Neural crest cell (in vitro differentiated cells): ENCODE data around the gene TUBB4A. TPM values are rescaled to one million over a fixed set of nuclear protein-coding genes. Genes with fewer than 3 reads are reported as not detected.

Source experiments
- DNase-seq: peaks from one replicate; pipeline ENCODE4 v3.0.0; 2021; ENCODE audit warnings: low read depth, mixed read lengths, low spot score
- H3K27ac Mint-ChIP-seq: one replicate; pipeline ENCODE4 v1.8.0; 2021; ENCODE audit warnings: mild to moderate bottlenecking, mixed read lengths; ENCODE audit not compliant: unreplicated experiment
- H3K27me3 Mint-ChIP-seq: 2 replicates; pipeline ENCODE4 v1.8.0; 2021; ENCODE audit warnings: low read depth, mild to moderate bottlenecking, mixed read lengths
- H3K36me3 Mint-ChIP-seq: 2 replicates; pipeline ENCODE4 v1.8.0; 2021; ENCODE audit warnings: low read depth, mild to moderate bottlenecking, mixed read lengths
- H3K4me1 Mint-ChIP-seq: 2 replicates; pipeline ENCODE4 v1.8.0; 2021; ENCODE audit warnings: mixed read lengths
- H3K4me3 Mint-ChIP-seq: one replicate; pipeline ENCODE4 v1.8.0; 2021; ENCODE audit warnings: mild to moderate bottlenecking, mixed read lengths
- H3K9me3 Mint-ChIP-seq: 2 replicates; pipeline ENCODE4 v1.8.0; 2021; ENCODE audit warnings: mixed read lengths
- total RNA-seq: library from RNA; stranded (reverse); gene quantifications from 2 replicates; pipeline ENCODE4 v1.2.1, GENCODE V29; 2021
- TF ChIP-seq, protein P1 (sequence below): fragments of 200-600 bp; sonication (generic); conservative IDR thresholded peaks from 2 replicates; pipeline ENCODE4 v1.5.0; 2021; ENCODE audit warnings: antibody characterized with exemption, mild to moderate bottlenecking

The TUBB4A gene
- total RNA-seq, 1 donor from 2014 or later, result 39.9 TPM

DNA sequence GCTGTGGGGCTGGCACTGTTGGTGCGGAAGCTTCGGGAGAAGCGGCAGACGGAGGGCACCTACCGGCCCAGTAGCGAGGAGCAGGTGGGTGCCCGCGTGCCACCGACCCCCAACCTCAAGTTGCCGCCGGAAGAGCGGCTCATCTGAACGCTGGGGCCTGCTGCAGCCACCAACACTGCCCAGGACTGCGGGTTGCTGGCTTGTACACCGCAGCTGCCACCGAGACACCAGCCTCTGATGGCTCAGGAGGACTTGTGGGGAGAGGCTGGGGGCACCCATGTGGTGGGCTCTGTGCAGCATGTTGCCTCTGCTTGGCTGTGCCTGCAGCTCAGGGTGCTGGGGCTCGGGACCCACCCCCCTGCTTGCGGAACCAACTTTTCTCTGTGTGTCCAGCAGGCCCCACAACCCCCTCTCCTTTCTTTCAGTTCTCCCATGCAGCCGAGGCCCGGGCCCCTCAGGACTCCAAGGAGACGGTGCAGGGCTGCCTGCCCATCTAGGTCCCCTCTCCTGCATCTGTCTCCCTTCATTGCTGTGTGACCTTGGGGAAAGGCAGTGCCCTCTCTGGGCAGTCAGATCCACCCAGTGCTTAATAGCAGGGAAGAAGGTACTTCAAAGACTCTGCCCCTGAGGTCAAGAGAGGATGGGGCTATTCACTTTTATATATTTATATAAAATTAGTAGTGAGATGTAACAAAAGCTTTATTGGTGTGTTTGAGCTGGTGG is 35.4 kb downstream of the TUBB4A start:
- Mint-ChIP-seq H3K36me3 (no peaks in the 10 kb centered on the region), H3K27me3 (peaks cover 83% of the 10 kb centered on the region), H3K27ac (no peak overlapping the region), H3K4me3 (no peak overlapping the region), H3K4me1 (peaks cover 4% of the 10 kb centered on the region), H3K9me3 (no peaks in the 10 kb centered on the region)
- TF ChIP-seq, protein P1, sequence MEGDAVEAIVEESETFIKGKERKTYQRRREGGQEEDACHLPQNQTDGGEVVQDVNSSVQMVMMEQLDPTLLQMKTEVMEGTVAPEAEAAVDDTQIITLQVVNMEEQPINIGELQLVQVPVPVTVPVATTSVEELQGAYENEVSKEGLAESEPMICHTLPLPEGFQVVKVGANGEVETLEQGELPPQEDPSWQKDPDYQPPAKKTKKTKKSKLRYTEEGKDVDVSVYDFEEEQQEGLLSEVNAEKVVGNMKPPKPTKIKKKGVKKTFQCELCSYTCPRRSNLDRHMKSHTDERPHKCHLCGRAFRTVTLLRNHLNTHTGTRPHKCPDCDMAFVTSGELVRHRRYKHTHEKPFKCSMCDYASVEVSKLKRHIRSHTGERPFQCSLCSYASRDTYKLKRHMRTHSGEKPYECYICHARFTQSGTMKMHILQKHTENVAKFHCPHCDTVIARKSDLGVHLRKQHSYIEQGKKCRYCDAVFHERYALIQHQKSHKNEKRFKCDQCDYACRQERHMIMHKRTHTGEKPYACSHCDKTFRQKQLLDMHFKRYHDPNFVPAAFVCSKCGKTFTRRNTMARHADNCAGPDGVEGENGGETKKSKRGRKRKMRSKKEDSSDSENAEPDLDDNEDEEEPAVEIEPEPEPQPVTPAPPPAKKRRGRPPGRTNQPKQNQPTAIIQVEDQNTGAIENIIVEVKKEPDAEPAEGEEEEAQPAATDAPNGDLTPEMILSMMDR, result no peak
- DNase-seq, result no peak

DNA sequence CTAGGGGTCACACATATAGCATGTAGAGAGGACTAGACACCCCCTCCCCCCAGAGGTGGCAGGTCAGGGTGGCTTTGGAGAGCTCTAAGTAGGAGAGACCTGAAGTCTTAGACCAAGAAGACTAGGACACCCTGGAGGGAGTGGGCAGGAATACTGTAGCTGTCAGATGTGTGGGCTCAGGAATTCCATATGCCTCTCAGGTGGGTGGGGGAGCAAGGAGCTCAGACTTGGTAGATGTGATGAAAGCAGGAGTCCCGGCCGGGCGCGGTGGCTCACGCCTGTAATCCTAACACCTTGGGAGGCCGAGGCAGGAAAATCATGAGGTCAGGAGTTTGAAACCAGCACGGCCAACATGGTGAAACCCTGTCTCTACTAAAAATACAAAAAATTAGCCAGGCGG is 36.4 kb downstream of the TUBB4A start:
- no peak for DNase-seq
- no peaks in the 10 kb centered on the region for H3K36me3 Mint-ChIP-seq
- H3K4me3 Mint-ChIP-seq, result no peak overlapping the region
- no peaks in the 10 kb centered on the region for H3K9me3 Mint-ChIP-seq
- H3K27me3 Mint-ChIP-seq, result peaks cover 80% of the 10 kb centered on the region
- TF ChIP-seq, protein P1, result no peak
- peaks cover 5% of the 10 kb centered on the region for H3K4me1 Mint-ChIP-seq
- no peak overlapping the region for H3K27ac Mint-ChIP-seq

DNA sequence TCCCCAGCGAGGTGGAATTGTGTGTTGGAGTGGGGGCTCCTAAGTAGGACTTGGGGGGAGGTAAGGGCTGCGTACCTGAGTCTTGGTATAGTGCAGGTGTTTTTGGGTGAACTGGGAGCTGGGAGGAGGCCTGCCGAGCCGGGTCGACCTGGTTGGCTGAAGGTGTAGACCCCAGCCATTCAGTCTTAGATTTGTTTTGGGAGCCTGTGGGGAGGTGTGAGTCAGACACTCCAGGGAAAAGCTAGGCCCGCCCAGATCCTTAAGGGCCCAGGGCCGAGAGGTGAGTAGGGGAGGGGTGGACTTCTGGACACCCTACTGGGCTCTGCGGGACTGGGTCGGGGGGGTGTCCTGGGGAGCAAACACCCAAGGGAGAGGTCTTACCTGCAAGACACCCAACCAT is 37.1 kb downstream of the TUBB4A start:
- H3K9me3 Mint-ChIP-seq, result no peaks in the 10 kb centered on the region
- peaks cover 79% of the 10 kb centered on the region for H3K27me3 Mint-ChIP-seq
- peak overlapping the region; percentile 33 for H3K4me3 Mint-ChIP-seq
- no peak overlapping the region for H3K27ac Mint-ChIP-seq
- H3K36me3 Mint-ChIP-seq, result peaks cover 2% of the 10 kb centered on the region
- DNase-seq, result no peak
- TF ChIP-seq, protein P1, result no peak
- peaks cover 11% of the 10 kb centered on the region for H3K4me1 Mint-ChIP-seq

DNA sequence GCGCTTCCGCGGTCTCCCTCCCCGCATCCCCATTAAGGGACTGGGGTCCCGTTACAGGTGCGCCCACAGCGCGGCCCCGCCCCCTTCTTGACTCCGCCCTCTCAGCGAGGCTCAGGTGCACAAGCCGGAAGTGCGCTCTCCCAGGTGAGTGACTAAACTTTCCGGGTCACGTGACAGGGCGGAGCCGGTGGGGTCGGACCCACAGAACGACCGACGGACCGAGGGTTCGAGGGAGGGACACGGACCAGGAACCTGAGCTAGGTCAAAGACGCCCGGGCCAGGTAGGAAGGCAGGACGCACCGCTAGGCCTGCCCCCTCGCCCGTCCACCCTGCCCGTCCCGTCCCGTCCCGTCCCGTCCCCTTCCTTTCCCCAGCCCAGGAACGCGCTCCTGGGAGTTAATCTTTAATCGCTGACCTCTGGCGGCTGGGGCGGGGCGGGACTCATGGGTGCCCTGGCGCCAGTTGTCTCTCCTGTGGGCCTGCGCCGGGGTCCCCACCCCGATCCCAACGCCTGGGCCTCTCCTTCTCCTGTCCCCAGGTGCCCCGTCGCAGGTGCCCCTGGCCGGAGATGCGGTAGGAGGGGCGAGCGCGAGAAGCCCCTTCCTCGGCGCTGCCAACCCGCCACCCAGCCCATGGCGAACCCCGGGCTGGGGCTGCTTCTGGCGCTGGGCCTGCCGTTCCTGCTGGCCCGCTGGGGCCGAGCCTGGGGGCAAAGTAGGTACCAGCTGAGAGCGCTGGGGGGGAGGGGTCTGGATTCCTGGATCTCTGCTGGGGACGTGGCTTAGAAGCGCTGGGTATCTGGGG is 37.8 kb downstream of the TUBB4A start, which contains the start of gene CRB3:
CRB3 (plus strand) TSS at position 202 of the 804 bp plus-strand sequence; CDS start at position 633, 431 bp downstream.
- TF ChIP-seq, protein P1, result no peak
- H3K27me3 Mint-ChIP-seq, result peaks cover 74% of the 10 kb centered on the region
- no peak within 1 kb of the TSS for H3K27ac Mint-ChIP-seq
- H3K36me3 Mint-ChIP-seq, result peaks cover 3% of the 10 kb centered on the region
- no peak for DNase-seq
- H3K4me1 Mint-ChIP-seq, result peaks cover 13% of the 10 kb centered on the region
- H3K9me3 Mint-ChIP-seq, result no peaks in the 10 kb centered on the region
- peak within 1 kb of the TSS; percentile 33 for H3K4me3 Mint-ChIP-seq

DNA sequence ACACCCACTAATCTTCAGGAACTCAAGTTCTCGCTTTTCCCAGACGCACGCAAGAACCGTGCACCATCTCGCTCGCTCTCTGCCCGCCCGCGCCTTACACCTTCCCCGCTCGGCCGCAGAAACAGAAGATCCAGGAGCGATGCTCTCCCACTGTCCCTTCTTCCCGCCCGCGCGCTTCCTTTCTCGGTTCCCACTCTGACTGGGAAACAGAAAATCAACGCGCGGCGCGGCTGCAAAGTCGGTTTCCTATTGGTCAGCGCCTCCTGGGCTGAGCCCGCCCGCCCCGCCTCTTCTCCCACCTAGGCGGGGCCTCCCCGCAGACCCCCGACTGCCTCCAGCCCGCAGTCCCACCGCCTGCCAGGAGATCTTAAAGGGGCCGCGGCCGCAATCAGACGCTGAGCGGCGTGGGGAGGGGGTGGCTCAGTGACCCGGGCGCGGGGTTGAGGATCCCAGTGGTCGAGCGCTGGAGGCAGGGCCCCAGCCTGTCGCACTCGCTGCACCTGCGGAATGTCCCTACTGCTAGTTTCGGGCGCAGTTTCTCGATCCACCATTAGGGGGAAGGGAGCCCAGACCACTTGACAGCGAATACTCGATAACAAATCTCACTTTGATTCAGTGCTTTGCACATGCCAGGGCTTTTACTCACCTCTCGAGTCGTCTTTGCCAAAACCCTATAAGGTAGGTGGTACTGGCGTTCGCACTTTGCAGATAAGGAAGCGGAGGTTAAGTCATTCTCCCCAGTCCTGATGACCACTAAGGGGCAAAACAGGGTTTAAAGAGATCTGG is 41.8 kb downstream of the TUBB4A start:
- H3K27ac Mint-ChIP-seq, result peak overlapping the region; percentile 4
- TF ChIP-seq, protein P1, result peak; percentile 71
- H3K27me3 Mint-ChIP-seq, result peaks cover 37% of the 10 kb centered on the region
- peaks cover 1% of the 10 kb centered on the region for H3K9me3 Mint-ChIP-seq
- H3K4me3 Mint-ChIP-seq, result peak overlapping the region; percentile 93
- peaks cover 11% of the 10 kb centered on the region for H3K36me3 Mint-ChIP-seq
- peak; percentile 98 for DNase-seq
- H3K4me1 Mint-ChIP-seq, result peaks cover 24% of the 10 kb centered on the region
